HG02884 (cell line): ENCODE results near the gene NEURL4.

Source experiments
- ATAC-seq: cut with Tn5 transposase; IDR thresholded peaks from one replicate; pipeline ENCODE4 v1.9.1; 2021; ENCODE audit warnings: mild to moderate bottlenecking, moderate library complexity; ENCODE audit not compliant: unreplicated experiment

NEURL4 gene

DNA sequence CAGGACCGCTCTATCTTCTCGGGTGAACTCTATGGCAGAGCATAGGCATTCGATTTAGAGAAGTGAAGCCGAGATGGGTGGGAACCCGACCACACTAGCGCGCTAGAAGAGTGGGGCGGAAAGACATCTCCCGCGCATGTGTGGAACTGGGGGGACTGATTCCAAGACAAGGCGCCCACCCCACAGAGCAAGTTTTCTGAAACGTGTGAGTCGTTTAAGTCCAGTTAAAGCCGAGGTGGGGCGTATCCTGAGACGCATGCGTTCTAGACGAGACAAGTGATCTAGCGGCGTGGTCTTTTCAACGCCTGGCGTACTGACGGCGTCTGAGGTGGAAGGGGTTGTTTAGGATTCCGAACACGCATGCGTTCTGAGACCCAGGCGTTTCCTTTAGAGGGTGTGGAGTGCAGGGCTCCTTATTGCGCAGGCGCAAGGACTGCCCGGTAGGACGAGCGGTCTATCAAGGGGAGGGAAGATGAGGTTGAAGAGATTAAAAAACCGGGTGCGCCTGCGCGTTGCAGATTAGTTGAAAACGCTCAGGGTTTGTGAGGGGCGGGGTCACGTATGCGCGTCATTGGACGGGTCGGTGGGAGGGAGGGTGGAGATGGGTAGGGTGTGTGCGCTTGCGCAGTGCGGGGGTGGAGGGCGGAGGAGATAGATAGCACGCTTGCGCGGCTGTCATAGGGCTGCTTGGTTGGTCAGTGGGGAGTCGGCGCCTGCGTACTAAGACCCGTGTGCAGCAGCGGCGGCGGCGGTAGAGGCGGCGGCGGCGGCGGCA, 22.0 kb downstream of the NEURL4 start, which contains the start of gene EIF5A:
TSS of gene EIF5A (plus strand) at position 718 of the 775 bp plus-strand sequence. CDS start 2,008 bp downstream, outside the sequence.
- peak; percentile 61 for ATAC-seq

DNA sequence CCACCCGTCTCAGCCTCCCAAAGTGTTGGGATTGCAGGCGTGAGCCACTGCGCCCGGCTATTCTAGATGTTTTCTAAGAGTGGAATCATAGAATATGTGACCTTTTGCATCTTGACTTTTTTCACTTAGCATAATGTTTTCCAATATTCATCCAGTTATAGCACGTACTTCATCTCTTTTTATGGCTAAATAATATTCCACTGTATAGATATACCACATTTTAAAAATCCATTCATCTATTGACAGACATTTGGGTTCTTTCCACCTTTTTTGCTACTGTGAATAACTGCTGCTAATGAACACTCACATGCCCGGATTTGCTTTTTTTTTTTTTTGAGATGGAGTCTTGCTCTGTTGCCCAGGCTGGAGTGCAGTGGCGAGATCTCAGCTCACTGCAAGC, 25.0 kb downstream of the NEURL4 start:
- no peak for ATAC-seq

DNA sequence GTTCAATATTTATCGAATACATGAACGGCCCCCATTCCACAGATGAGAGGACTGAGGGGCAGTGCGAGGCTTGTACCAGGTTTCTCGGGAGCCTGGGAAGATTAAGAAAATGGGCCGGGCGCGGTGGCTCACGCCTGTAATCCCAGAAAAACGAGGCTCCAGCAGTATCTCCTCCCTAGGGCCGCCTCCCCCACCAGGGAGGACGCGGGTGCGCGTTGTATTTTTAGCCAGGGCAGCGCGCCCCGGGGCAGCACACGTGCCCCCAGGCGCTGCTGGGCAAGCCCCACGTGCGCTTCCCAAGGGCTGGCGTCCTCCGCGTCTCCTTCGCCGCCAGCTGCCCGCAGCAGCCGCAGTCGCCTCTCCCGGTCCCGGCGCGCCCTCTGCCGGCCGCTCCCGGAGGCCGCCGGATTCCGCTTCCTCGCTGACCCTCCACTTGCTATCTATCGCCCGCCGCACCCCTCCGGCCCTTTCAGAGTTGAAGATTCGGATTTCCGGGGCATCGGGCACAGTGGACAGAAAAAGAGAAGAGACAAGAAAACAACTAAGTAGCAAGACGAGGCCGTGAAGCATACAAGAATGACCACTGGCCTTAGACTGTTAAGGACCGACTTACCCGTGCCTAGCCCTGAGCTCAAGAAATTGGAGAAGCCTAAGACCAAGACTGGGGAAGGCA, 32.8 kb downstream of the NEURL4 start:
- ATAC-seq: no peak

DNA sequence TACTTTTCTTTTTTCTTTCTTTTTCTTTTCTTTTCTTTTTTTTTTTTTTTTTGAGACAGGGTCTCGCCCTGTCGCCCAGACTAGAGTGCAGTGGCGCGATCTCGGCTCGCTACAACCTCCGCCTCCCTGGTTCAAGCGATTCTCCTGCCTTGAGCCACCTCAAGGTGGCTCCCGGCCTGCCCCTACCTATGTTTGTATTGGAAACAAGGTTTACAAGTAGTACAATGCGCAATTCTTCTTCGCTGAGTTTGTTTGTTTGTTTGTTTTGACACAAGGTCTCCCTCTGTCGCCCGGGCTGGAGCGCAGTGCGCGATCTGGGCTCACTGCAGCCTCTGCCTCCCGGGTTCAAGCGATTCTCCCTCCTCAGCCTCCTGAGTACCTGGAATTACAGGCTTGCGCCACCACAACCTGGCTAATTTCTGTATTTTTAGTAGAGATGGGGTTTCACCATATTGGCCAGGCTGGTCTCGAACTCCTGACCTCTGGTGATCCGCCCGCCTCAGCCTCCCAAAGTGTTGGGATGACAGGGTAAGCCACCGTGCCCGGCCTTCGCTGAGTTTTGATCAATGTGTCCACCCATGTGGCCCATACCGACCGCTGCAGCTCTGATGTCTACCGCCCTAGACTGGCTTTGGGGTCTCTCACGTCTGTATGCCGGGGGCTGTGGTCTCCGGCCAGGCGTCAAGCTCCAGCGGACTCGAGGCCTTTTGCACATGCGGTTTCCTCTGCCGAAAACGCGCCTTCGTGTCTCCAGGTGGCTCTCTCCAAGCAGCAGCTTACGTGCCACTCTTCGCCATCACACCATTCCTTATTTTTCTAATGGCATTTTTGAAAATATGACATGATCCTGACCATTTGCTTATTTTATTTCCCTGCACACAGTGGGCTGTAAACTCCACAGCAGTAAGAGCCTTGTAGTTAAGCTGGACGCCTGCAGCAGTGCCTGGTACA, 33.6 kb downstream of the NEURL4 start:
- ATAC-seq: no peak

DNA sequence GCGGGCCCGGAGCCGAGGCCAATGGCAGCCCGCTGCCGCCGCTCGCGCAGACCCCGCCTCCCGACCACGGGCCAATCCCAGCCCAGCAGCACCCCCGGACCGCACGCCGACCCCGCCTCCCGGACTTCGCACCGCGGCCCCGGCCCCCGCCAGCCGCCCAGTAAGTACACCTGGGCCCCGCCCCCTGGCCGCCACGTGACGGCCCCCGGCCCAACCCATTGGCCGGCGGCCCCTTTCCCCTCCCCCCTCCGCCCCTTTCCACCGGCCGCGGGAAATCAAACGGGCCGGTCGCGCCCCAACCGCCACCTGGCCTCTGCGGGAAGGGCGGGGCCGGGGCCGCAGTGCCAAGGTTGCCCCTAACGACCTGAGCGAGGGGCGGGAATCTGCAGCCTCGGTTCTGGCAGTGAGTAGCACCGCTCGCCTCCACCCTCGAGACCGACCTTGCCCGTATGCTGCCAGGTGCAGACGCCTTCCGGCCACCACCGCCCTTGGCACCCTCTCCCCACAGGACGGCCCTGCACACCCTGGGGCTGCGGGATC, 34.5 kb downstream of the NEURL4 start, which contains the start of gene YBX2:
TSS of gene YBX2 (minus strand) at position 26 of the 540 bp plus-strand sequence. CDS start 139 bp downstream, outside the sequence.
- no peak for ATAC-seq

DNA sequence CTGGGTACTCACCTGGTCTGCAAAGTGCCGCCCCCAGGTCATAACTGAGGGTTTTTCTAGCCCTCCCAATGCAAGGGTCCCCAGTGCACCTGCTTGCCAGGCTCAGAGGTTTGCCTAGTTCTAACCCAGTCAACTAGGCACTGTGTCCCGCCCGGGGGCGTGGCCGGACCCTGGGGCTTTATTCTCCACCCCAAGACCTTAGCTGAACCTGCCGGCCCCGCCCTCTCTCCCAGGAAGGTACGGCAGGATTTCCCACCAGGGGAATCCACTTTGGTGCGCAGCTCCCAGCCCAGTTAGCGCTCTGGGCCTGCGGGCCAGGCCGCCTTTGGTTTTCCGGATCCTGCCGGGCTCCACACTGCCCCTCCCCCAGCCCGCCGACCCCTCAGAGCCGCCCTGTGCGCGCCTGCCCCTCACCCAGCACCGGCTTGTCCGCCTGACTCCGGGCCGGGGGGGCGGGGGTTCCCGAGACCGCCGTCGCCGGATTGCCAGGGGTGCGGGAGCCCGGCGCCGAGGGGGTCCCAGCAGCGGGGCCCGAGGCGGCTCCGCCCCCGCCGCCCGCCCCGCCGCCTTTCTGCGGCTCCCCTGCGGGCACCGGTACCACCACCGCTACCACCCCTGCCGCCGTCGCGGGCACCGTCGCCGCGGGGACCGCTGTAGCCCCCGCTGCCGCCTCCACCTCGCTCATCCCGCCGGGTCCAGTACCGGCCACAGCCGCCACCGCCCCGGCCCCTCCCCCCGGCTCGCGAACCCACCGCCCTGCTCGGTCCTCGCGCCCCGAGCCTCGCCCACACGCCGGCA, 35.1 kb downstream of the NEURL4 start:
- ATAC-seq: no peak

DNA sequence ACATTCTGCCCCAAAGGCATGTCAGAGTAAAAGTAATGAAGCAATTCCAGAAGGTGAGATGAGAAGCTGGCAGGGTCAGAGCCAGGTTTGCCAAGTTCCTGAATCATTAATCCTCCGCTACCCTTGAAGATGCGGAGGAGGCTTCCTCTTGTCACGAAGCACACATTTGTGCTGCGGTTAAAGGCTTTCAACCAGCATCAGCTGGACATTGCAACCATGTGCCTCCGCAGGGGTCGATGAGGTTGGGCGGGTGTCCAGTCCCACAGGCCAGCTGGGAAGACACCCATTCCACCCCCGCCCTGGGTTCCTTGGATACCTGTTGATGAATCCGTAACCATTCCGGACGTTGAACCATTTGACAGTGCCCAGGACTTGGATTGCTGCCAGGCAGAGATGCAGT, 36.0 kb downstream of the NEURL4 start:
- no peak for ATAC-seq

DNA sequence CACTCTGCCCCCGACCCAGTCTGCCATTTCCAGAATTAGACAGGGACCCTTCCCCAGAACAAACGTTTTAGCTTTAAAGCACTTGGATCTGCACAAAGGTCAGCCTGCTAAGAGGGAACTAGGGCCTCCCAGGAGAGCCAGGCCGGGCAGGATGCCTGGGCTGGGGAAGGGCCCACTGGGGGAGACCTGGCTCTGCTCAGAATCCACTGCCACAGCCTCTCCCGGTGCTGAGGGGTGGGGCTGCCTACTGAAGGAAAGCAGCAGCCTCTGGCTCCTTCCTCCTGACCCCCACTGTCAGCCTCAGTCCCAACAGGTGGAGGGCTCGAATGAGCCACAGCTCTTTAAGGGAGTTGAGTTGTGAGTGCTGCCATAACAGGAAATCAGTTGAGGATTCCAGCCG, 36.4 kb downstream of the NEURL4 start:
- ATAC-seq: no peak

DNA sequence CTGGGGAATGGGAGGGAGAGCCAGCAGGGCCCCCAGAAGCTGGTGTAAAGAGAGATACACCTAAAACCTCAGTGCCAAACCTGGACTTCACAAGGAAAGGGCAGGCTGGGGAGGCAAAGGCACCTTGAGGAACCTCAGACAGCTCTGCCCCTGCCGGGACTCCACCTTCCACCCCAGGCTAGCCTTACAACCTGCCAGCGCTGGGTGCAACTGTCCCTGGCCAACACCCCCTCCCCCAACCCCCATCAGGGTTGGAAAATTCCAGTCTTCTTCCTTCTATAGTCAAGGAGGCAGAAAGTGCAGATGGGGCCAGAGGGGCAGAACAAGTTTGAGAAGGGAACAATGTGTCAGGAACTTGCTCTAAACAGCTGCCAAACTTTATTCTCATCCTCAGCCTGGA, 36.9 kb downstream of the NEURL4 start:
- no peak for ATAC-seq

DNA sequence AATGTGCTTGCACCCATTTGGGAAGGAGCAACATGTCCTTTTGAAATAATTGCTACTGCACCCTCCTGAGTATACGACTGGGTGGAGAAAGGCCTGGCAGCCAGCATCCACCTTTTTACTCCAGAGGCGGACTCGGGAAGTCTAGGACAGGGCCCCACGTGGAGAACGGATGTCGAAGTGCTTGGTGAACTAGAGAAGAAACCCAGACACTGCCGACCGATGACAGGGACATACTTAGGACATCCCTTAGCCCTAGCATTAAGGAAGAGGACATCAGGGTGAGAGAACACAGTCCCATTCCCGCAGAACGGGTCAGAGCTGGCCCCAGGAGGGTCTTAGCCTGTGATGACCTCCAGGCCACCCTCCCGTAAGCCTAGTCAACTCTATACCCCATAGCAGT, 38.5 kb downstream of the NEURL4 start:
- no peak for ATAC-seq

DNA sequence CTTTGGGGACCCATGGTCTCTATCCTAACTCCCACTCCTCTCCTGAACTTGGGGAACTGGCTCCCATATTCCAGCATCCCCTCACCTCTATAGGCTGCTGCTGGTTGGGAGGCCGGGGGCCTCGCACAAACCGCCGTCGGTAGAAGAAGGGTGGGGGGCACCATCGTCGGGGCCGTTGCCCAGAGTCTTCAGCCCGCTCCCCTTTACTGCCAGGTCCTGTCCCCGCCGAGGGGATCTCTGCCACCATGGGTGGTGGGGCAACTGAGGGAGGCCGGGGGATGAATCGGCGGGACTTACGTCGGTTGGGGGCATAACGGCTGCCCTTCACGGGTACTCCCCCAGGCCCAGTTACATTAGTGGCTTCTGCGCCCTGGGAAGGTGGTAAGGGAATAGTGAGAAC, 39.0 kb downstream of the NEURL4 start:
- ATAC-seq: no peak

DNA sequence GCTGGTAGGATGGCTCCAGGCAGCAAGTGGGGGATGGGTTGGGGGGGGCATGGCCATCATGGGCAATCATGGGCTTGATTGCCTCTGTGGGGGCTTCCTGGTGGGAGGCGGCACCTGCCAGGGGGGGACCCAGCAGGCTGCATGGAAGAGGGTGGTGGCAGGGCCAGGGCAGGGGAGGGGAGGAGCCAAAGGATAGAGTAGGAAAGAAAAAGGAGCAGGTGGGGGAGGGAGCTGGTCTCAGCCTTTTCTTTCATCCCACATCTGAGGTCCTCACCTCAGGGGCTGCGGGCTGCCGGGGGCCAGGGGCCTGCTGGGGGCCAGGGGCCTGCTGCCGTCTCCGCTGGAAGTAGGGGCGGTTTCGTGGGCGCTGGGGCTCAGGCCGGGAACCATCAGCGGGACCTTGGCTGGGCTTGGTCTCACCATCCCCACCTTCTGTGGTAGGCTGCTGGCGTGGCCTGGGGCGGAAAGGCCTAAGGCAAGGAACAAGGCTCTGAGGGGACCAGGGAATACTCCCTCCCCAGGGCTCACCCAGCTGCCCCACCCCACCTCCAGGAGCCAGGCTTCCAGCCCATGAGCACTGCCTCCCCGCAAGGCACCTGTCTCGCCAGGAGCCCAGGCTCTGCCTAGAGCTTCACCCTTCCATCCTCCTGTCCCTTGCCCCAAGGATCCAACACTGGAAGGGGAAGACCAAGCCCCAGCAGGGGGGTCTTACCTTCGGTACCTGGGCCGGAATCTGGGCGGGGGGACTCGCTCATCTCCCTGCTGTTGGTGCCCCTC, 39.7 kb downstream of the NEURL4 start:
- ATAC-seq: no peak

DNA sequence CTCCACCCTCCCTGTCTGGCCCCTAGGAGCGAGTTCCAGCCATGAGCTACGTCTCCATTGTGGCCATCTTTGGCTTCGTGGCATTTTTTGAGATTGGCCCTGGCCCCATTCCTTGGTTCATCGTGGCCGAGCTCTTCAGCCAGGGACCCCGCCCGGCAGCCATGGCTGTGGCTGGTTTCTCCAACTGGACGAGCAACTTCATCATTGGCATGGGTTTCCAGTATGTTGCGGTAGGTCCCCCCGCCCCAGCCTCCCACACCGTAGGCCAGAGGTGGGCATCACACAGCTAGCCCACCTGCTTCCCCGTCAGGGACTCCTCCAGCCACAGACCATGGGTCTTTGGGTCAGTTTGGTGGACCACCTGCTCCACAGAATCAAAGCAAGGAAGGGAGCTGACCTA, 43.5 kb downstream of the NEURL4 start:
- no peak for ATAC-seq

DNA sequence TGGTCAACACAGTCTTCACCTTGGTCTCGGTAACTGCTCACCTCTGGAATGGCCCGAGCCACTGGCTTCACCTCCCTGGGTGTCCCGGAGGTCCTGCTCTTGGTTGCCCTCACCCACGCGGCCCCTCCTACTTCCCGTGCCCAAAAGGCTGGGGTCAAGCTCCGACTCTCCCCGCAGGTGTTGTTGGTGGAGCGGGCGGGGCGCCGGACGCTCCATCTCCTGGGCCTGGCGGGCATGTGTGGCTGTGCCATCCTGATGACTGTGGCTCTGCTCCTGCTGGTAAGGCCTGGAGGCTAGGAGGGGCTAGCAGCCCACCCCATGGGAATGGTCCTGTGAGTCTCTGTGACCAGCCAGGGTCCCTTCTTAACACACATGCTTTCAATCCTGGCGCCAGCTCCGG, 44.2 kb downstream of the NEURL4 start:
- no peak for ATAC-seq

DNA sequence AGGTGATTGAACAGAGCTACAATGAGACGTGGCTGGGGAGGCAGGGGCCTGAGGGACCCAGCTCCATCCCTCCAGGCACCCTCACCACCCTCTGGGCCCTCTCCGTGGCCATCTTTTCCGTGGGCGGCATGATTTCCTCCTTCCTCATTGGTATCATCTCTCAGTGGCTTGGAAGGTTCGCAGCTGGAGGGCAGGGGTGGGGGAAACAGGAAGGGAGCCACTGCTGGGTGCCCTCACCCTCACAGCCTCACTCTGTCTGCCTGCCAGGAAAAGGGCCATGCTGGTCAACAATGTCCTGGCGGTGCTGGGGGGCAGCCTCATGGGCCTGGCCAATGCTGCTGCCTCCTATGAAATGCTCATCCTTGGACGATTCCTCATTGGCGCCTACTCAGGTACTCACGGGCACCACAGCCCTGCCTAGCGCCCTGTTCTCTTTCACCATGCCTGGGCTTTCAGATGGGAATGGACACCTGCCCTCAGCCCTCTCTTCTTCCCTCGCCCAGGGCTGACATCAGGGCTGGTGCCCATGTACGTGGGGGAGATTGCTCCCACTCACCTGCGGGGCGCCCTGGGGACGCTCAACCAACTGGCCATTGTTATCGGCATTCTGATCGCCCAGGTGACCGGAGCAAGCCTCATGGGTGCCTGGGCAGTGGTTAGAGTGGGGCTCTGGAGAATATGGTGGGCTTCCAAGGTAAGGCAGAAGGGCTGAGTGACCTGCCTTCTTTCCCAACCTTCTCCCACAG, 45.5 kb downstream of the NEURL4 start:
- no peak for ATAC-seq

DNA sequence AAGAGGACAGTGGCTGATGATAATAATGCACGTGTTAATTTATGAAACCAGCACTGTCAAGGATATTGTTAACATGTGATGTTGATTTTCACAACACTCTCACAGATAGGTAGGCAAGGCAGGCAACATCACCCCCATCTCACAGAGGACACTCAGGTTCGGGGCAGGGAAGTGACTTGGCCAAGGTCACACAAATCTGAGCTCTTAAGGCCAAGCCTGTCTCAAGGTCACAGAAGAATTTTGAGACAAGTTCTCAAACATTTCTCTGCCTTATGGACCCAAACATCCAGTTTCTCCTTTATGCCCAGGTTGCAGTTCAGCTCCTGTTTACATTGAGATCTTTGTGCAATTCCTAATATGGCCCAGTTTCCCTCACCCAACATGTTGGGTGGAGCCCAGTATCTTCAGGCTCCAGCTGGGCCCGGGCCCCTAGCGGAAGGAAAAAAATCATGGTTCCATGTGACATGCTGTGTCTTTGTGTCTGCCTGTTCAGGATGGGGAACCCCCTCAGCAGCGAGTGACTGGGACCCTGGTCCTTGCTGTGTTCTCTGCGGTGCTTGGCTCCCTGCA, 46.3 kb downstream of the NEURL4 start:
- ATAC-seq: no peak

DNA sequence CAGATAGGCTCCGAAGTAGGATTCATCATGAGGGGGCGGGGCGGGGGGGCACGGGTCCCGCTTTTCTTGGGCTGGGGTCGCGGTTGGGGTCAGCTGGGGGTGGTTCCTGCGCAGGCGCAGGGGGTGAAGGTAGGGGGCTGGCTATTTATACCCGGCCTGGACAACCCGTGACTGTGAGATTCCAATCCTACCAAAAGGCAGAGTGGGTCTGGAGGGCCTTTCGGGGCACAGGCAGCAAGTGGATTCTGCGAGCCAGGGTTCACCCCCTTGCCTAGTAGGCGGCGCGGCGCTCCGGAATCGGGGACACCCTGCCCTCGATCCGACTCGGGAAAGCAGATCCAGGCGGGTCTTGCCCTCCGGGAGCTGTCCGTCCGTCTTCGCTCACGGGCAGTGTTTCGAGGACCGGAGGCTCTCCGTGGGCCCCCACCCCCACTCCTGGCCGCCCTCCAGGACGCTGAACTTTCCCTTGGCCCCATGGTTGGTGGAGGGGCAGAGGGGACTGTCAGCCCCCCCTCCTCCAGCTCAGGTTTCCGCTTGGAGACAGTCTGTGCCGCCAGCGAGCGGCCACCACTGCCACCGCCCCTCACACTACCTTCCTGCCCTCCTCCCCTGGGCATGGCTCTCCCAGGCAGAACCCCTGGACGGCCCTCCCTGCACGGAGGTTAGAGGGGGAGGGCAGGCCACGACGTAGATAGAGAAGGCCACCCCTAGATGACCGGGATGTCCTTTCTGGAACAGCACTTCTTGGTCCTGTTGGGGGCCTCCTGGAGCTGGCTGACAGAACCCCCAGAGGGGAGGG, 47.0 kb downstream of the NEURL4 start:
- ATAC-seq: no peak
